HG02623 (cell line): ENCODE measurements around the gene ZNF189.

Experiments used
- ATAC-seq: cut with Tn5 transposase; IDR thresholded peaks from one replicate; pipeline ENCODE4 v1.9.1; 2021; ENCODE audit warnings: moderate library complexity; ENCODE audit not compliant: unreplicated experiment

ZNF189 gene

GRCh38 chr9:101417977-101418376, 19.3 kb downstream of the ZNF189 start:
- ATAC-seq: no peak

DNA sequence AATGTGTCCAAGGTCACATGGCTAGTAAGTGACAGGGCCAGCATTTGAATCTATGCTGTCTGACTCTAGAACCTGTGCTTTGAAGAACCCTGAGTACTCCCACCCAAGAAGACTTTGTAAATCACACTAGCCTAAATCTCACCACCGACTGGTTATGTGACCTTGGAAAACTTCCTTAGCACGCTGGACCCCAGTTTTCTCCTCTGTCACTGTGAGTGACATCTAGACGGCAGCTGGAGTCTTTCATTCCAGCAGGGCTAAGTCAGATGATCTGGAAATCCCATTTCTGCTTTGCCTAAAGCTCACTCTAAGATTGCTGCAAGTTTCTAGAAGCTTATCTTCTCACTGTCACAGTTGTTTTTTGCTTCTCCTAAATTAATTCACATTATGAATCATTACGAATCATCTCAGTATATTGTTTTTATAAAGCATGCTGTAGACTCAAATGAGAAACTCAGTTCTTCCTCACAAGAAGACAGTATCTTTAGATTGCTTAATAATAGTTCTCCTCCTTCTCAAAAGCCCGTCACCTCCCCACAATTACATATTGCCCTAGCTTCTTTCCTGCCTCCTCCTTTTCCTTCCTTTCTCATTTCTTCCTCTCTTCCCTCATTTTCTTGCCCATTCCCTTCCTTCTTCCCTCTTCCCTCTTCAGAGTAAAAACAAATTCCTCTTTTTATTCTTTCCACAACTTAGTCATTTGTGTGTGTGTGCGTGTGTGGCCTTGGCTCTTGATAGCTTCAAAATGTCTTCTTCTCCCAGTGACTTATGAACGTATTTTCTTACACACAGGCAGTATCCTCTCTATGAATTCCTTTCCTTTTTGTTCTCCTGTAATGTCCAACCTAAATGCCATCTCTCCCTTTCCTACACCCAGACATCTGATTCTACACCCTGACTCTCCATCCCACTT, 20.1 kb downstream of the ZNF189 start:
- ATAC-seq: no peak

- ATAC-seq: no peak
Measured at GRCh38 chr9:101419863-101420262, 21.2 kb downstream of the ZNF189 start.

DNA sequence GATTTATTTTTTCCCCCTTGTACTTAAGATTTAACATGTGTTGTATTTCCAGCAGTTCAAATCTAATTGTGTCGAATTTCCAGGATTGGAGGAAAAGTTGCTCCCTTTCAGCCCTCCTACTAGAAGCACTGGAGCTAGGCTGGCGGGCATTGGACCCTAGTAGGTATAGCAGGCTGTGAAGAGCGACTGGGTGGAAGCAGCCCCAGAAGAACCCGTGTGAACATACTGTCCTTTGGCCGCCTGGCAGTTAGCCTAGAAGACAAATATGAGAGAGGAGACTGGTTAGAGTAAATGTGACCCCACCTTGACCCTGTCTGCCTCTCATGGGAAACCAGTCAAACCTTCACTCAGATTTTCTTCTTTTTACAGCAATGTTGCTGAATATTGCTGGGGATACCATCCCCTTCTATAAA, 23.0 kb downstream of the ZNF189 start:
- no peak for ATAC-seq

GRCh38 chr9:101427358-101427757, 28.7 kb downstream of the ZNF189 start:
- no peak for ATAC-seq

GRCh38 chr9:101427957-101428655, 29.5 kb downstream of the ZNF189 start:
- ATAC-seq: peak; percentile 68

DNA sequence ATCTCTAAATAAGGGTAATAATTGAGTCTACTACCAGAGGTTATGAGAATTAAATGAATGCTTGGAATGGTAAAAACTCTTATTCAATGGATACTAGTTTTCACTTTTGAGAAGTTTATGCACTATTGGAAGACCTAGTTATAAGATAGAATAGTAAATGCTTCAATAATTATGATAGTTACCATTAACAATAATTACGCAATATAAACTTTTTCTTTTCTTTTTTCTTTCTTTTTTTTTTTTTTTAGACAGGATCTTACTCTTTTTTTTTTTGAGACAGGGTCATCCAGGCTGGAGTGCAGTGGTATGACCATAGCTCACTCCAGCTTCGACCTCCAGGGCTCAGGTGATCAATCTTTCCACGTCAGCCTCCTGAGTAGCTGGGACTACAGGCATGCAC, 30.3 kb downstream of the ZNF189 start:
- no peak for ATAC-seq

DNA sequence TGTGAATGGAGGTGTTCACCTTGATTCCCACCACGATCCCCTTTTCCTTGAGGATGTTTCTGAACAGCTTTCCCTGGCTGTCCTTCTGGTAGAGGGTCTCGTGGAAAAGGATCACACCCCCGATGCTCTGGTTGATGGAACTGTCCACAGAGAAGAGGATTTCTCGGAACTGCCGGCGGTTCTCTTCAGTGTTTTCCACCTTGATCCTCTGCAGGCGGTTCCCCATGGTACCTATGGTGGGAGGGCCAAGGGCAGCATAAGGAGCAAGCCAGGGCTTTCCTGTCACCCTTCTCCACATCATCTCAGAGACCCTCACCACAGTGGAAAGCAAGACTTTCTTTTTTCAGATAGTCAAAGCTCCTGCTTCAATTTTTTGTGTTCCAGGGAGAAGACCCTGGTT, 31.1 kb downstream of the ZNF189 start:
- ATAC-seq: no peak

DNA sequence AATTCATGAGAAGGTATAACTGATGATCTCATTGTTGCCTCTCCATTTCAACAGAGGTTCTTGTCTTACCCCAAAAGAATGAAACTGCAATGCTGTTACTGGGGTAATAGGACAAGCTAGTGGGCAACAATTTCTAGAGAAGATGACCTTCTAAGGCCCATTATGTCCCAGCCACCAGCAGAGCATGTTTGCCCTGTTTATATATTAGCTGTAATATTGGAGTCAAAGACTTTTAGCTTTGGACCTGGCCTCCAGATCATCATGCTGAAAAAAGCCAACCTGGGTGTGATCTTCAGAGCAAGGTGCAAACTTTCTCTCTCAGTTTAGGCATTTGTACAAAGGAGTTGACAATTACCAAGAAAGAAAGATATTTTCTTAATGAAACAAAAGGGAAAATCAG, 33.5 kb downstream of the ZNF189 start:
- ATAC-seq: no peak

DNA sequence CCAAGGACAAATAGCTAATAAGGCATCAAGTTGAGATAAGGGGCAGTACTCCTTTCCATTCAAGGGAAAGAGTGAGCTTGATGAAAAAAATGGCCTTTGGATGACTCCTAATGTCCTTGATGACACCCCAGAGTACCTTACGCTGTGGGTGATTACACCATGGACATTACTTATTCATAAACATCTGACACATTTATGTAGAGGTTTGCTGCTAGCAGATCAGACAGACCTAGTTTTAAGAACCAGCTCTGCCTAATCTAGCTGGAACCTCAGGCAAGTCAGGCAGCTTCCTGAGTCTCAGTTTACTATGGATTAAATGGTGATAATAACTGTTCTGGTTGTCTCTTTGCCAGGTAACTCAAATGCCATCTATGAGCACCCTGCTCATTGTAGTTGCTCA, 34.1 kb downstream of the ZNF189 start:
- ATAC-seq: no peak

DNA sequence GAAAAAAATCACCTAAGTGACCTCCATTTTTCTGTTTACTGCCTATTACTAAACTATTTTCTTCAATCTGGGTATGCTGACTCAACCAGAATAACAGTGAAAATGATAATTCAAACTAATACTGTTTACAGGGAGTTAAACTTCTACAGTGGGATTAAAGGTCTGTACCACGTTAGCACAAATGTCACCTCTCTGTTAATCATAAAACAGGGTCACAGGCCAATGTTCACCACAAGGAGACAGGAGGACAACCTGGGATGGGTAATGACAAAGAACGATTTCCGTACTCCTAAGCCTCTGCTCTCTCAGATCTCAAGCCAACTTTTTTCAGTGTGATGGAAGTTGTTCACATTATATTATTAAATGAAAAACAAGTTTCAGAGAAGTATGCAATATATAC, 34.6 kb downstream of the ZNF189 start:
- no peak for ATAC-seq

DNA sequence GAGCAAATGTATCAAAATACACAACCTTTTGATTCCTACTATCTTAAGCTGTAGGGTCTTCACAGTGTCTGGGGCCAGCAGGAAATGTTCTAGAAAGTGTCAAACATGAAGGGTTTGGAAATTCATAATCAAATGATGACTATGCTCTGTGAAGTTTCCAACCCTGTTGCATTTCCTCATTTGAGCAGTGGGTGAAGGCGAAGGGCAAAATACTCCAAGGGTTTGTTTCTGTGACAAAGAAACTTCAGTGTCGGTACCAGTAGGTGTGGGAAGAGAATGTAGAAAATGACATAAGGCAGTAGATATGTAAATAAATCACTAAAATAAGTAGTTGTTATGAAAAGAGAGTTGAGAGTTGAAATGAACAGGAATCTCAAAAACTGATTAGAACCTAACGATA, 36.3 kb downstream of the ZNF189 start:
- no peak for ATAC-seq

DNA sequence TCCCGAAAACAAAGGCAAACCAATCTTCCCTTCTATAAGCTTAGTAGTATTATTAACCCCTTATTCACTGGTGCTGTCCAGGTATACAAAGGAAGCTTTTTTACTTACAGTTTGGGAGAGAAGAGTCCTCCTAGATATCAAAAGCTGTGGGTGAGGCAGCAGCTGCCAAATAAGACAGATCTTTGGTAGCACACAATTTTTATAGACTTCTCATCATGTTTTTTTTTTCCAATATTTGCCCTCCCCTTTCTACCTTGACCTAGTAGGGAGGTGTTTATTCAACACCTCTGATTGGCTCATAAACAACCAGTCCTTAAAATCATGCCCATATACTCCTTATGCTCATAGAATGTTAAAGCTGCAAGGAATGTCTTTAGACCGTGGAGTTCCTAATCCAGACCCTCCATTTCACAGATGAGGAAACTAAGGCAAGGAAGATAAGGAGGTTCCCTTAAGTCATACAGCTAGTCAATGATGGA, 37.0 kb downstream of the ZNF189 start, which contains the start of gene ALDOB:
Gene ALDOB (minus strand): TSS at position 174 of the 479 bp plus-strand sequence. CDS start 4,887 bp downstream, outside the sequence.
- no peak for ATAC-seq

- ATAC-seq: no peak
Measured at GRCh38 chr9:101437806-101438232, 39.2 kb downstream of the ZNF189 start.

DNA sequence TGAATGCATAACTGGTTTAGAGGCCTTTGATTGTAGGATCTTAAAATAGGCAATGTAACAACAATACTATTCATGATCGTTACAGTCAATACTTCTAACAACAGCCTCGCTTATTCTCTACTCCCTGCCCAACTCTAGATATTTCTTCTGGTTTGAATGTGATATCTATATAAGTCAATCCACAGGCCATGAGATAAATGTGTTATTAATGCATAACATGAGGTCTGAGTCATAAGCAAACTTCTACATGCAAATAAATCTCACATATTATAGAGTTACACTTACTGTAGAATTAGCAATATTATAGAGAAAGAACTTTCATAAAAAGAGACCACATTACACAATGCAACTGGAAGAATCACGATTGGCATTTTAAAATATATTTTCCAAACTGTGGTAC, 39.9 kb downstream of the ZNF189 start:
- no peak for ATAC-seq

DNA sequence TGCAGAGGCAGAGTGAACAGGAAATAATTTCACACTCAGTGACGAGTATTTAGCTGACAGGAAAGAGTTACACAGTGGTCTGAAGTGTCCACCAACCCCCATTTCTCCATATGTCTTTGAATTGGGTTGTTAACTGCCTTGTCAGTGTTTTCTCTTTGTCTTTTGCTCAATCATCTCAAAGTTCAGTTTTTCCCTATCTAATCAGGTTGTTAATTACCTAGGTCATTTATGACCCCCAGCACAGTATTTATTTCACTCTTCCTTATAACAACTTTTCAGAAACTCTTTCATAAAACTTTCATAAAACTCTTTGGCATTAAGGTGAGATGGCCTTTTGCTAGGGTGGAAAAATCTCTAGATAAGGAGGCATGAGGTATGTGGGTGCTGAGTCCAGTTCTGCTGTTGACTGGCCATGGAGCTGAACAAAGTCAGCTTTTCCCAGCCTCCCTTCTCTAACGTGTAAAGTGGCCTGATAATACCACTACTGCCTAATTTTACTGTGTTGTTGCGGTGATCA, 42.1 kb downstream of the ZNF189 start:
- no peak for ATAC-seq

GRCh38 chr9:101442318-101442717, 43.7 kb downstream of the ZNF189 start:
- no peak for ATAC-seq

GRCh38 chr9:101442736-101443135, 44.1 kb downstream of the ZNF189 start:
- ATAC-seq: no peak

DNA sequence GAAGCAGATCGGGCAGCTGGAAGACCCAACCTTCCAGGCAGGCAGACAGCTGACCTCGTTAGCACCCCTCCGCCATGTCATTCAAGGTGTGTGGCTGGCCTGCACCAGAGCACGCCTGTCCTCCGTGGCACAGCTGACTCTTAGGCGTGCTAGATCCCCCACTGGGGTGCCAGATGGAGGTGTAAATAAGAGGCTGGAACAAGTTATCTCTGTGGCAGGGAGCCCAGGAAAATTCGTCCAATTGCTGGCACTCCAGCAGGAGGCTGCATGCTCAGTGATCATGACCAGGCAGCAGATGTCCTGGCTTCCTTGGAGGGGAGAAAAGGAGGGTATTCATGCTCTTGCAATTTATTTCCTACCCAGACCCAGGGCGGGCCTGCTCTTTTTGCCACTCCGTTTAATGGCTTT, 44.7 kb downstream of the ZNF189 start:
- no peak for ATAC-seq

GRCh38 chr9:101445353-101446029, 46.8 kb downstream of the ZNF189 start:
- ATAC-seq: no peak

GRCh38 chr9:101446732-101447131, 48.1 kb downstream of the ZNF189 start:
- no peak for ATAC-seq
